Amniotic epithelial cell (primary cell): ENCODE results near the gene TWF2.
A peak's percentile ranks its signal among the peaks of the same experiment; 100 is the strongest.
"Not testable (repeated sequence)": the region's sequence is repeated elsewhere in the genome, so short reads cannot be mapped to it uniquely, and the experiment has no call there.

Source experiments
- DNase-seq: peaks from one replicate; pipeline ENCODE4 v3.0.0-alpha.2; 2010; ENCODE audit warnings: low read depth

TWF2 gene

DNA sequence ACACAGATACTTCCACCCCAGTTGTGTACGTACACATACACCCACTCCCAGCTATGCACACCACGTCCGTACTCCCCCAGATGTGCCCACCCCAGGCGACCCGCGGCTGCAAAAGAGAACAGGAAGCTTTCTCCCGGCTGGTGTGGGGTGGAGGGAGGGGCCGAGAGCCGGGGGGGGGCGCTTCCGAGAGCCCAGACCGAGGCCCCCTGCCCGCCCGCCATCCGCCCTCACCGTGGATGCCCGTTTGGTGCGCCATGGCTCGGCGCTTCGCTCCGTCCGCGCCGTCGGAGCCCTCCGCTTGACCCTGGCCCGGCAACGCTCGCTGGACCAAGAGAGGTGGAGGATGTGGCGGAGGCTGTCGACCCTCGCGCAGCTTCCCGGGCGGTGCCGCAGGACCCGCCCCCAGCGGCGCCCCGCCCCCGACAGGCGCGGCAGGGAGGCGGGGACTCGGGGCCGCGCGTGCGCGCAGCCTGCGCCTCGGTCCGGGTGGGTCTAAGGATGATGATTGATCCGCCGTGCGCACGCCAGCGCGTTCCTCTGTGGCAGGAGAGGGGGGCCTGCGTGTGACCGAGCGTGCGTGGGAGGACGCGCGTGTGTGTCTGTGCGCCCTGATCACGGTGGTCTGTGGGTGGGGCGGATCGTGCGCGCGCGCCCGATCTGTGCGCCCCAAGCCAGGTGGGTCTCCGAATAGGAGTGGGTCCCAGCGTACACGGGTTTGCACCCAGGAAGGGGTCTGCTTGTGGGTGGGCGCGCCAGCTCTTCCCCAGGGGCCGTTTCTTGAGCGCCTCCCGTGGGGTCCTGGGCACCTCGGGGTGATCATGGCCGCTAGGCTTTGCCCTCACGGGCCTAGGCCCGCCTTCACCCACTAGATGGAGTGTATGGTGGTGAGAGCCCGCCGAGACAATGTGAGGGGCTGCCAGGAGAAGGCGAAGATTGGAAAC, at the start of gene TWF2:
TWF2 (minus strand) TSS at position 398 of the 941 bp plus-strand sequence; CDS start at position 256, 142 bp downstream.
- DNase-seq, result peak; percentile 50

GRCh38 chr3:52288674-52289073, 49.7 kb upstream of the TWF2 start:
- DNase-seq, result no peak

GRCh38 chr3:52286777-52287110, 47.8 kb upstream of the TWF2 start:
- DNase-seq, result peak; percentile 45

- DNase-seq, result not testable (repeated sequence)
These were observed 45.1 kb upstream of the TWF2 start for GRCh38 chr3:52284051-52284450.

GRCh38 chr3:52283306-52283705, 44.3 kb upstream of the TWF2 start:
- DNase-seq, result peak; percentile 44

DNA sequence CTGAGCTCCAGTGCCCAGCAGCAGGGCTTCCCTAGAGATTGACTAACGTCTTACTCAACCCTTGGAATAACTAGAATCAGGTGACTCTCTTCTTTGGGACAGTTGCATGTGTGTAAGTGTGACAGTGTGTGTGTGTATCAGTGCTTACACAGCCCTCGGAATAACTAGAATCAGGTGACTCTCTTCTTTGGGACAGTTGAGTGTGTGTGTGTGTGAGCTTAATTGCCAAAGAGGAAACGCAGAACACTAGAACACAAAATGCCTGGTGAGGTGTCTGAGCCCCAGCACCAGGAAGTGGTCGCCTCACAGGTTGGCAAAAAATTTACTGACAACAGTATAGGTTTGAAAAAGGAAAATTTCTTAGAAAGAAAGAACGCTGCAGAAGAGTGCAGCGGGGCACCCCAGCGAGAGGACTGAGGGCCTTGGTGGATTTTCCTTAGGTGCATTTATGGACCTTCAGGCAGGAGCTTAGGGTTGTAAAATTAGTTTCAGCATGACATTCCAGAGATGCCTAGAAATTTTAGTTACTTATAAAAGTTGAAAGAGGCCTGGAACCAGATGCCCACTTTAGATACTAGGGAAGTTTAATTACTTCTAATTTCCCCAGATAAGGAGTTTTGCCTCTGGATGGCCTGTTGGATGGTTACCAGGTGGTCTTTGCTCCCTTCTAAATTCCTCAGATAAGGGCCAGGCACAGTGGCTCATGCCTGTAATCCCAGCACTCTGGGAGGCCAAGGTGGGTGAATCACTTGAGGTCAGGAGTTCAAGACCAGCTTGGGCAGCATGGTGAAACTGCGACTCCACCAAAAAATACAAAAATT, 43.2 kb upstream of the TWF2 start:
- DNase-seq, result peak; percentile 73

DNA sequence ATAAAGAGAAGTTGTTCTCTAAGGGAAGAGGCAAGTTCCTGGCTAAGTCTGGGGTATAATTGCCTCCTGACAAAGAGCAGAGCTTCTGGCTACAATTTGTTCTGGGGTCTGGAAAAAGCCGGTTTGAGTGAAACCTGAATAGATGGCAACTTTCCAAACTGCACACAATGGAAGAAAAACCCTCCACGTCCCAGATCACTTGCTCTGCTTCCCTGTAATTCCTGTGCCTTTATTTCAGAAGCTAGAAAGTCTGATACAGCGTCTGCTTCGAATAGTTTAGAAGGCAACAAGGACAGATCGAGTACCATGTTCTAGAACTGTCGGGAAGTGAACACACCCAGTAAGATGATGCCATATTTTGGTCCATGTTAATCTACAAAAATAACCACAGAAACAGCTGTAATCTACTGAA, 41.1 kb upstream of the TWF2 start:
- peak; percentile 69 for DNase-seq

GRCh38 chr3:52279596-52279995, 40.6 kb upstream of the TWF2 start:
- DNase-seq, result no peak

- DNase-seq, result peak; percentile 87
These were observed 39.6 kb upstream of the TWF2 start, which contains the start of gene WDR82 for GRCh38 chr3:52278510-52279069. TSS of gene WDR82 (minus strand) at chr3:52278649. CDS start at chr3:52278361, 288 bp downstream.

- no peak for DNase-seq
These were observed 39.1 kb upstream of the TWF2 start for GRCh38 chr3:52277972-52278509.

- peak; percentile 79 for DNase-seq
These were observed 38.4 kb upstream of the TWF2 start for GRCh38 chr3:52277071-52277964.

DNA sequence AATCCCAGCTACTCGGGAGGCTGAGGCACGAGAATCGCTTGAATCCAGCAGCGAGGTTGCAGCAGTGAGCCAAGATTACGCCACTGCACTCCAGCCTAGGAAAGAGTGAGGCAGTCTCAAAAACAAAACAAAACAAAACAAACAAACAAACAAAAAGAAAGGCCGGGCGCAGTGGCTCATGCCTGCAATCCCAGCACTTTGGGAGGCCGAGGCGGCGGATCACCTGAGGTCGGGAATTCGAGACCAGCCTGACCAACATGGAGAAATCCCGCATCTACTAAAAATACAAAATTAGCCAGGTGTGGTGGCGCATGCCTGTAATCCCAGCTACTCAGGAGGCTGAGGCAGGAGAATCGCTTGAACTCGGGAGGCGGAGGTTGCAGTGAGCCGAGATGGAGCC, 35.8 kb upstream of the TWF2 start:
- not testable (repeated sequence) for DNase-seq

- no peak for DNase-seq
These were observed 33.9 kb upstream of the TWF2 start for GRCh38 chr3:52272831-52273230.

DNA sequence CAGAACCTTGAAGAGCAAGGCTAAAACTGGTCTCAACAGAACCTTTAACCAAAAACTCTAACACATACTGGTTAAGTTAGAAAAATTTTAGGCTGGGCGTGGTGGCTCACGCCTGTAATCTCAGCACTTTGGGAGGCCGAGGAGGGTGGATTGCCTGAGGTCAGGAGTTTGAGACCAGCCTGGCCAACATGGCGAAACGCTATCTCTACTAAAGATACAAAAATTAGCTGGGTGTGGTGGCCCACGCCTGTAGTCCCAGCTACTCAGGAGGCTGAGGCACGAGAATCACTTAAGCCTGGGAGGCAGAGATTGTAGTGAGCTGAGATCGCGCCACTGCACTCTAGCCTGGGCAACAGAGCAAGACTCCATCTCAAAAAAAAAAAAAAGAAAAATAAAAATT, 33.2 kb upstream of the TWF2 start:
- not testable (repeated sequence) for DNase-seq

GRCh38 chr3:52270252-52270754, 31.3 kb upstream of the TWF2 start:
- DNase-seq, result no peak

DNA sequence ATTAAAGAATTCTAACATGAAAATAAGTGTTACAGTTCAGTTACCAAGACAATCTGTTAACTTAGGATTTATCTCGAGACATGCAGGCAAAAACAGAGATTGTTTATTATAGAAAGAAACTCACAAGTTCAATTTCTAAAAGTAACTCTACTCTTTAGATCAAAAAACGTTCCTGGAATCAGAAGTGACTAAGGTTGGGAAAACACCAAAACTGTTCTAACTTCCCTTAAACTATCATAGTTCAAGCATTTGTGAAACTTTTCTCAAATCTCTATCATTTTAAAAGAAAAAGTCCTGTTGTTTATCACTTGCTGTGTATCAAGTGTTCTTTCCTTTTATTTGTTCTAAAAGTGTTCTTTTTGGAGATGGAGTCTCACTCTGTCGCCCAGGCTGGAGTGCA, 30.8 kb upstream of the TWF2 start:
- no peak for DNase-seq

DNA sequence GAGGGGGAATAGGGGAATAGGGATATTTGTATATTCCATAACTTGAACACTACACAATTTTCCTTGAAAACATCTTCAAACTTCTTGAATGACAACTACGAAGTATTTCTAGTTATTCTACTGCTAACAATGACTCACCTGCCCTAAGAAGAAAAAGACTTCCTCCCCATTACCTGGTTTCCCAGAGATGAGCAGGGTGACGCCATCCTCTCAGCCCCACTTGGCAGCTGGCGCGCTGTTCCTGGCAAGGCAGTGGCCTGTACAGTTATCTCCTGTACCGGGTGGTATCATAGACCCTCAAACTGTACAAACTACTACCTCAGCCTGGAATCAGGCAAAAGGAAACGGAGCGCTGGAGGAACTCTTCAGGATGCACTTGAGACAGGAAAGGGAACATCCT, 29.1 kb upstream of the TWF2 start:
- DNase-seq, result no peak

DNA sequence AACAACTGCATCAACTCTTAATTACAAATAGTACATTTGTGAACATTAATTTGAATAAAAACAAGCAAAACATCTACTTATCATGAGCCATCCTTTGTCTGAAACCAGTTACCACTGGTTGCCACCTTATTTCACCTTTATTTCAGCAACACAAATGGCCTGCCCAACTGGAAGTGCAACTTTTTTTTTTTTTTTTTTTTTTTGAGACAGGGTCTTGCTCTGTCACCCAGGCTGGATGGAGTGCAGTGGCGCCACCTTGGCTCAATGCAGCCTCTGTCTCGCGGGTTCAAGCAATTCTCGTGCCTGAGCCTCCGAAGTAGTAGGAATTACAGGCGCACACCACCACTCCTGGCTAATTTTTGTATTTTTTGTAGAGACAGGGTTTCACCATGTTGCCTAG, 26.4 kb upstream of the TWF2 start:
- DNase-seq, result no peak

- no peak for DNase-seq
These were observed 23.5 kb upstream of the TWF2 start for GRCh38 chr3:52262447-52262846.

GRCh38 chr3:52259448-52259847, 20.5 kb upstream of the TWF2 start:
- DNase-seq, result no peak

- peak; percentile 81 for DNase-seq
These were observed 20.1 kb upstream of the TWF2 start for GRCh38 chr3:52259035-52259434.
